ENCODE results near the gene ATRN.

DNA sequence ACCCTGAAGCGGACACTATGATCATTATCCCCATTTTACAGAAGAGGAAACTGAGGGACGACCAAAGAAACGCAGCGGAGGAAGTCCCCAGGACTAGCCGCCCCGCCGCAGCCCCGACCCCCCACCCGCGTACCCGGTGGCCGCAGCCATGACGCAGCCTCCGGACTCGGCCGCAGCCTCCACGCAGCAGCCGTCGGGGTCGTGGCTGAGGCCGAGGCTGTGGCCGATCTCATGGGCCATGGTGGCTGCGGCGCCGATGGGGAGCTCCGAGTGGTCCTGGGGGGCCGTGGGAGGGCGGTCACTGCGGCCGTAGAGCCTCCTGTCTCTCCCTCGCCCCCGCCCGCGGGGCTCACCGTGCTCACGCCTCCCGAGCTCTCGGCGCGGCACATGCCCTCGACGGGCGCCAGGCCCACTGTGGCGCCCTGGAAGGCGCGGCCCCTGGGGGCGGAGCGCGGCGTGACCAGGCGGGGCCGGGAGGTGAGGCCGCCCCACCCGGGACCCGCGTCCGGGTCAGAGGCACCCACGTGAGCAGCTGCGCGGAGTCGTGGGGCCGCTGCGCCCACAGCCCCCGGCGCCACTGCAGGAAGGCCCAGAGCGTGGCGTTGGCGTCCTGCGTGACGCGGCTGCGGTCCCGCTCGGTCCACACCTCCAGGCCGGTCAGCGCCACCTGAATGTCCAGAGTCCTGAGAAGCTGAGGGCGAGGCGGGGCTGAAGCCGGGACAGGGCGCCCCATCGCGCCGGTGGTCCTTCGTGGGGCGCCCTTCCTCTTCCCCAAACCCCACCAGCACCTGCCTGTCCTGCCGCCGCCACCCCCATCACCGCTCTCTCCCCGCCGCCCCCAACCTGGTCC is 202.6 kb downstream of the ATRN start:
- TF ChIP-seq, protein P1, sequence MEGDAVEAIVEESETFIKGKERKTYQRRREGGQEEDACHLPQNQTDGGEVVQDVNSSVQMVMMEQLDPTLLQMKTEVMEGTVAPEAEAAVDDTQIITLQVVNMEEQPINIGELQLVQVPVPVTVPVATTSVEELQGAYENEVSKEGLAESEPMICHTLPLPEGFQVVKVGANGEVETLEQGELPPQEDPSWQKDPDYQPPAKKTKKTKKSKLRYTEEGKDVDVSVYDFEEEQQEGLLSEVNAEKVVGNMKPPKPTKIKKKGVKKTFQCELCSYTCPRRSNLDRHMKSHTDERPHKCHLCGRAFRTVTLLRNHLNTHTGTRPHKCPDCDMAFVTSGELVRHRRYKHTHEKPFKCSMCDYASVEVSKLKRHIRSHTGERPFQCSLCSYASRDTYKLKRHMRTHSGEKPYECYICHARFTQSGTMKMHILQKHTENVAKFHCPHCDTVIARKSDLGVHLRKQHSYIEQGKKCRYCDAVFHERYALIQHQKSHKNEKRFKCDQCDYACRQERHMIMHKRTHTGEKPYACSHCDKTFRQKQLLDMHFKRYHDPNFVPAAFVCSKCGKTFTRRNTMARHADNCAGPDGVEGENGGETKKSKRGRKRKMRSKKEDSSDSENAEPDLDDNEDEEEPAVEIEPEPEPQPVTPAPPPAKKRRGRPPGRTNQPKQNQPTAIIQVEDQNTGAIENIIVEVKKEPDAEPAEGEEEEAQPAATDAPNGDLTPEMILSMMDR (optimal IDR thresholded peaks at IDR 0.05 in 1 of 3, IDR thresholded peaks at IDR 0.05 in 1 of 3, conservative IDR thresholded peaks at IDR 0.05 in 1 of 3; ENCODE audit: extremely low read depth in 1 of 3, insufficient read depth in 2 of 3, low read length in 3 of 3): no peak
- no peak for TF ChIP-seq EZH2 (IDR thresholded peaks at IDR 0.05; ENCODE audit: low read length)

Measured in keratinocyte (primary cell).